HepG2 (cell line): Measurements from ENCODE around the gene CACNA2D1.

Experiments used
- GFI1 ChIP-seq: sonication (generic); formaldehyde crosslinking; IDR thresholded peaks from 2 replicates; pipeline ENCODE4 v1.5.0; 2020; ENCODE audit warnings: missing genetic modification reagents, mild to moderate bottlenecking, borderline replicate concordance
- SIN3A ChIP-seq: IDR thresholded peaks from 2 replicates; pipeline ENCODE4 v1.6.1; 2011; ENCODE audit warnings: low read depth, mild to moderate bottlenecking, control low read depth, low read length, borderline replicate concordance
- ZBTB1 ChIP-seq: sonication (generic); formaldehyde crosslinking; IDR thresholded peaks from 2 replicates; pipeline ENCODE4 v1.4.0; 2020; ENCODE audit warnings: missing genetic modification reagents, borderline replicate concordance
- ZFX ChIP-seq: sonication (generic); formaldehyde crosslinking; IDR thresholded peaks from 2 replicates; pipeline ENCODE4 v1.4.0; 2020; ENCODE audit warnings: mild to moderate bottlenecking, low read depth, missing genetic modification reagents, moderate library complexity
- ZSCAN21 ChIP-seq: sonication (generic); formaldehyde crosslinking; IDR thresholded peaks from 2 replicates; pipeline ENCODE4 v1.8.0; 2022; ENCODE audit warnings: mild to moderate bottlenecking, missing genetic modification reagents, moderate library complexity, borderline replicate concordance
- TF ChIP-seq, protein P1 (sequence below): IDR thresholded peaks from 2 replicates; pipeline ENCODE4 v1.6.1; 2016
- TF ChIP-seq, protein P2 (sequence below): sonication (generic); formaldehyde crosslinking; IDR thresholded peaks from 2 replicates; pipeline ENCODE4 v1.5.0; 2020; ENCODE audit warnings: mild to moderate bottlenecking, missing genetic modification reagents, moderate library complexity

DNA sequence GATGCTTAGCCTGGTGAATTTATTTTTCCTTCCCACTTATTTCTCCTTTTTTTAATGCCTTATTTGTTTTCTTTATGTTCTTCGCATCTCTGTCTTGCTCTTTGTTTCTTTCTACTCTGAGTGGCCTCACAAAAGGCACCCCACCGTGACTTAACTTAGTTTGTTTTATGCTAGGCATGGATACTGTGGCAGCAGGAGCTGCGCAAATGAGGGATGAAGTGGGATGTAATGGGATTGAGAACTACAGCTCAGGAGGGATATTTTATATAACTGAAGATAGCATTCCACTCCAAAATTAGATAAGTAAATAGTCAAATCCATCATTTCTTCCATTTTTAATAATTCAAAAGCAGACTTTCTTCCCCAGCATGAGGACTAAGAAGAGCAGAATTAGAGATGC is 1.7 kb upstream of the CACNA2D1 start:
- TF ChIP-seq ZBTB1 (CRISPR knock-in tag) (no peak), GFI1 (CRISPR knock-in tag) (no peak), SIN3A (no peak), ZFX (CRISPR knock-in tag) (no peak), ZSCAN21 (CRISPR knock-in tag) (no peak)
- TF ChIP-seq, protein P1, sequence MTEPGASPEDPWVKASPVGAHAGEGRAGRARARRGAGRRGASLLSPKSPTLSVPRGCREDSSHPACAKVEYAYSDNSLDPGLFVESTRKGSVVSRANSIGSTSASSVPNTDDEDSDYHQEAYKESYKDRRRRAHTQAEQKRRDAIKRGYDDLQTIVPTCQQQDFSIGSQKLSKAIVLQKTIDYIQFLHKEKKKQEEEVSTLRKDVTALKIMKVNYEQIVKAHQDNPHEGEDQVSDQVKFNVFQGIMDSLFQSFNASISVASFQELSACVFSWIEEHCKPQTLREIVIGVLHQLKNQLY (CRISPR knock-in tag), result no peak
- TF ChIP-seq, protein P2, sequence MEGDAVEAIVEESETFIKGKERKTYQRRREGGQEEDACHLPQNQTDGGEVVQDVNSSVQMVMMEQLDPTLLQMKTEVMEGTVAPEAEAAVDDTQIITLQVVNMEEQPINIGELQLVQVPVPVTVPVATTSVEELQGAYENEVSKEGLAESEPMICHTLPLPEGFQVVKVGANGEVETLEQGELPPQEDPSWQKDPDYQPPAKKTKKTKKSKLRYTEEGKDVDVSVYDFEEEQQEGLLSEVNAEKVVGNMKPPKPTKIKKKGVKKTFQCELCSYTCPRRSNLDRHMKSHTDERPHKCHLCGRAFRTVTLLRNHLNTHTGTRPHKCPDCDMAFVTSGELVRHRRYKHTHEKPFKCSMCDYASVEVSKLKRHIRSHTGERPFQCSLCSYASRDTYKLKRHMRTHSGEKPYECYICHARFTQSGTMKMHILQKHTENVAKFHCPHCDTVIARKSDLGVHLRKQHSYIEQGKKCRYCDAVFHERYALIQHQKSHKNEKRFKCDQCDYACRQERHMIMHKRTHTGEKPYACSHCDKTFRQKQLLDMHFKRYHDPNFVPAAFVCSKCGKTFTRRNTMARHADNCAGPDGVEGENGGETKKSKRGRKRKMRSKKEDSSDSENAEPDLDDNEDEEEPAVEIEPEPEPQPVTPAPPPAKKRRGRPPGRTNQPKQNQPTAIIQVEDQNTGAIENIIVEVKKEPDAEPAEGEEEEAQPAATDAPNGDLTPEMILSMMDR, result no peak
